ENCODE measurements around the gene ANAPC2. TPM values are rescaled to one million over a fixed set of nuclear protein-coding genes. Genes with fewer than 3 reads are reported as not detected.

The ANAPC2 gene
- total and polyA plus RNA-seq, 5 donors from 2014 or later, result 7.5 to 127 (median 8.0) TPM

DNA sequence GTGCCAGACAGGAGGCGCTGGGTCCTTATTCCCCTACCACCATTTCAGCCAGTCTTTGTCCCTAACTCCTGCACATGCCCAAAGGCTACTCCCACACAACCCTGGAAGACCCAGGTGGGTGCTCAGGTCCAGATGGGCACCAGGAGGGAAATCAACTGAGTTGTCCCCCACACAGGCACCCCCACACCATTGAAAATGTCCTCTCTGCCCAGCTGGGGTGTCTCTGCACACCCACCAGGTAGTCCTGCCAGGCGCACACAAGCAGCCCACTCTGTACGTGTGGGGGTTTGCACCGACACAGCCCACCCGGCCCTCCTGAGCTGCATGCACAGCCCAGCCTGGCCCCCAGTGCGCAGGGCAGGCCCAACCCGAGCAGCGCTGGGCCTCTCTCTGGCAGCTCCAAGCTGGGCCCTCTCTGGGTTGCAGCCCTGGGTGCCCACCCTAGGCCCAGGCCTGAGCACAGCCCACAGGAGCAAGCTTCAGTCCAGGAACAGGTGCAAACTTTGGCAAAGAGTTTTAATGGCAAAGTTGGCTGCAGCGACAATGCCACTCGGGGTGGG lies 31.5 kb upstream of the ANAPC2 start:
- H3K36me3 ChIP-seq (ENCODE audit: control insufficient read depth, insufficient read depth, low read length), result no peaks in the 10 kb centered on the region
- no peaks in the 10 kb centered on the region for H3K36me3 Mint-ChIP-seq
- no peak for ATAC-seq (ENCODE audit: low read depth in 2 of 2)
- no peaks in the 10 kb centered on the region for H3K9me3 ChIP-seq (ENCODE audit: control insufficient read depth in 2 of 2, low read length in 2 of 2)
- no peak overlapping the region for H3K27ac ChIP-seq (ENCODE audit: insufficient read depth, low read length, poor library complexity, severe bottlenecking)
- DNase-seq, result no peak
- H3K4me3 Mint-ChIP-seq, result peak overlapping the region in 3 of 4 donors; percentile 11 to 46 (median 25)
- H3K4me3 ChIP-seq (ENCODE audit: low read depth, low read length), result no peak overlapping the region
- no peaks in the 10 kb centered on the region for H3K27me3 Mint-ChIP-seq
- H3K27me3 ChIP-seq (ENCODE audit: control insufficient read depth, insufficient read depth, low read length), result no peaks in the 10 kb centered on the region
- H3K9me3 Mint-ChIP-seq, result no peaks in the 10 kb centered on the region
- H3K4me1 Mint-ChIP-seq, result peaks cover 0 to 10% (median 3%) of the 10 kb centered on the region in 4 donors
- peaks cover 17% of the 10 kb centered on the region for H3K4me1 ChIP-seq (ENCODE audit: control insufficient read depth, insufficient read depth, low read length, poor library complexity, severe bottlenecking)
- H3K27ac Mint-ChIP-seq, result no peak overlapping the region

- no peak overlapping the region for H3K4me3 Mint-ChIP-seq
- Histone ChIP-seq H3K9me3 (ENCODE audit: control insufficient read depth in 2 of 2, low read length in 2 of 2) (no peaks in the 10 kb centered on the region), H3K4me3 (ENCODE audit: low read depth, low read length) (no peak overlapping the region), H3K4me1 (ENCODE audit: control insufficient read depth, insufficient read depth, low read length, poor library complexity, severe bottlenecking) (peaks cover 13% of the 10 kb centered on the region), H3K36me3 (ENCODE audit: control insufficient read depth, insufficient read depth, low read length) (no peaks in the 10 kb centered on the region), H3K27ac (ENCODE audit: insufficient read depth, low read length, poor library complexity, severe bottlenecking) (no peak overlapping the region), H3K27me3 (ENCODE audit: control insufficient read depth, insufficient read depth, low read length) (no peaks in the 10 kb centered on the region)
- peaks cover 0 to 6% (median 3%) of the 10 kb centered on the region in 4 donors for H3K4me1 Mint-ChIP-seq
- H3K36me3 Mint-ChIP-seq, result no peaks in the 10 kb centered on the region
- no peak for DNase-seq
- no peak for ATAC-seq (ENCODE audit: low read depth in 2 of 2)
- H3K9me3 Mint-ChIP-seq, result no peaks in the 10 kb centered on the region
- H3K27ac Mint-ChIP-seq, result no peak overlapping the region
- H3K27me3 Mint-ChIP-seq, result no peaks in the 10 kb centered on the region
Measured at GRCh38 chr9:137218754-137219271, 30.5 kb upstream of the ANAPC2 start.

DNA sequence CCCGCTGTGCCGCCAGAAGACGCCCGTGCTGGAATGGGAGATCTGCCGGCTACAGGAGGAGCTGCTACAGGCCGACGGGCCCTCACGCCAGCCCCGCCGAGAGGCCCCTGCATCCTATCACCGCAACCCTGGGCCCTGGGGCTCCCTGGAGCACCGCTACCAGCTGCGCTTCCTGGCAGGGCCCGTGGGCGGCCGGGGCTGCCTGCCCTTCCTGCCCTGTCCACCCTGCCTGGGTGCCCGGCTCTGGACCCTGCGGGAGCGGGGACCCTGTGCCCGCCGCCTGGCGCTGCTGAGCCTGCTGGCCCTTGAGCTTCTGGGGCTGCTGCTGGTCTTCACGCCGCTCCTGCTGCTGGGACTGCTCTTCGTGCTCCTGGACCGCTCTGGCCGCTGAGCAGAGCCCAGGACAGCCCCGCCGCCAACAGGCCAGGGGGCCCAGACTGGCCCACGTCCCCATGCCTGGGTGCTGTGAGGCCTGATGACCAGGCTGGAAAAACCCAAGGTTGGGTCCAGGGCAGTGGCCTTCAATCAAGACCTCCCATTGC lies 29.9 kb upstream of the ANAPC2 start:
- Histone ChIP-seq H3K4me1 (ENCODE audit: control insufficient read depth, insufficient read depth, low read length, poor library complexity, severe bottlenecking) (peaks cover 10% of the 10 kb centered on the region), H3K4me3 (ENCODE audit: low read depth, low read length) (no peak overlapping the region), H3K36me3 (ENCODE audit: control insufficient read depth, insufficient read depth, low read length) (no peaks in the 10 kb centered on the region), H3K27ac (ENCODE audit: insufficient read depth, low read length, poor library complexity, severe bottlenecking) (no peak overlapping the region), H3K9me3 (ENCODE audit: control insufficient read depth in 2 of 2, low read length in 2 of 2) (no peaks in the 10 kb centered on the region), H3K27me3 (ENCODE audit: control insufficient read depth, insufficient read depth, low read length) (no peaks in the 10 kb centered on the region)
- no peak for DNase-seq
- no peaks in the 10 kb centered on the region for H3K36me3 Mint-ChIP-seq
- no peak for ATAC-seq (ENCODE audit: low read depth in 2 of 2)
- no peaks in the 10 kb centered on the region for H3K27me3 Mint-ChIP-seq
- H3K4me1 Mint-ChIP-seq, result peaks cover 0 to 6% (median under 1%) of the 10 kb centered on the region in 4 donors
- H3K9me3 Mint-ChIP-seq, result no peaks in the 10 kb centered on the region
- H3K27ac Mint-ChIP-seq, result no peak overlapping the region
- H3K4me3 Mint-ChIP-seq, result no peak overlapping the region

GRCh38 chr9:137217276-137218211 lies 29.2 kb upstream of the ANAPC2 start:
- no peak overlapping the region for H3K27ac ChIP-seq (ENCODE audit: insufficient read depth, low read length, poor library complexity, severe bottlenecking)
- no peaks in the 10 kb centered on the region for H3K27me3 ChIP-seq (ENCODE audit: control insufficient read depth, insufficient read depth, low read length)
- H3K4me1 Mint-ChIP-seq, result no peaks in the 10 kb centered on the region
- DNase-seq, result no peak
- no peak overlapping the region for H3K4me3 ChIP-seq (ENCODE audit: low read depth, low read length)
- H3K4me3 Mint-ChIP-seq, result peak overlapping the region in 1 of 4 donors; percentile 47
- H3K36me3 ChIP-seq (ENCODE audit: control insufficient read depth, insufficient read depth, low read length), result no peaks in the 10 kb centered on the region
- H3K4me1 ChIP-seq (ENCODE audit: control insufficient read depth, insufficient read depth, low read length, poor library complexity, severe bottlenecking), result peaks cover 4% of the 10 kb centered on the region
- no peaks in the 10 kb centered on the region for H3K27me3 Mint-ChIP-seq
- H3K27ac Mint-ChIP-seq, result no peak overlapping the region
- no peaks in the 10 kb centered on the region for H3K9me3 Mint-ChIP-seq
- ATAC-seq (ENCODE audit: low read depth in 2 of 2), result no peak
- H3K36me3 Mint-ChIP-seq, result no peaks in the 10 kb centered on the region
- H3K9me3 ChIP-seq (ENCODE audit: control insufficient read depth in 2 of 2, low read length in 2 of 2), result no peaks in the 10 kb centered on the region

DNA sequence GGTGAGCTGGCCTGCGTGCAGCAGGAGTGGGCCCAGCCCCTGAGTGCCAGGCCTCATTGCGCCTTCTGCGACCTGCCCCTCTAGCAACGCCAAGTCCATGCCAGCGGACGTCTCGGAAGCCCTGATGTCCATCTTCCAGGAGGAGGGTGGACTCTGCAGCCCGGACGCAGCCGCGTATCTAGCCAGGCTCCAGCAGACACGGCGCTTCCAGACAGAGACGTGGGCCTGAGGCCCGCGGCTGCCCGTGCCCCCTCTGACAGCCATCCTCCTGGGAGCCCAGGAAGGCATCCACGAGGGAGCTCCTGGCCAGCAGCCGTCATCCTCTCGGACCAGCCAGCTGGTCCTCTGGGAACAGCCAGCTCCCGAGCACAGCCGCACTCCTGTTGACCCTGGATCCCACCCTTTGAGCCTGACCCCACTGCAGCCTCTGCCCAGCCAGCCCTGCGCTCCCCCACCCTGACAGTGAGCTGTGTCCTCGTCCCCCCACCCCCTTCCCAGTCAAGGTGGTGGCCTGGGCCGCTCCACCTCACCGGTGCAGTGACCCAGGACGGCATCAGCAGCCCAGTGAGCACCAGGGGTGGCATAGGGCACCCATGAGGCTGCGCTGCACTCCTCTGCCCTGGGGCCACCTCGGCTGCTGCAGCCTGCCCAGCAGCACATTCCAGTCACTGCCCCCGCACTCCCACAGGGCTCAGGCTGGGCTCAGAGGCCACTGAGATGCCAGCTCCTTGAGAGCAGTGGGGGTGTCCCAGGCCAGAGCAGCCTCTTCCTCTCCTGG lies 28.0 kb upstream of the ANAPC2 start:
- no peak overlapping the region for H3K27ac ChIP-seq (ENCODE audit: insufficient read depth, low read length, poor library complexity, severe bottlenecking)
- DNase-seq (no peak), ATAC-seq (ENCODE audit: low read depth in 2 of 2) (no peak)
- H3K36me3 ChIP-seq (ENCODE audit: control insufficient read depth, insufficient read depth, low read length), result no peaks in the 10 kb centered on the region
- Mint-ChIP-seq H3K9me3 (peaks cover 0 to under 1% (median 0%) of the 10 kb centered on the region in 7 donors), H3K4me3 (no peak overlapping the region), H3K36me3 (no peaks in the 10 kb centered on the region), H3K27me3 (no peaks in the 10 kb centered on the region), H3K4me1 (no peaks in the 10 kb centered on the region), H3K27ac (no peak overlapping the region)
- H3K9me3 ChIP-seq (ENCODE audit: control insufficient read depth in 2 of 2, low read length in 2 of 2), result no peaks in the 10 kb centered on the region
- H3K4me1 ChIP-seq (ENCODE audit: control insufficient read depth, insufficient read depth, low read length, poor library complexity, severe bottlenecking), result no peaks in the 10 kb centered on the region
- no peaks in the 10 kb centered on the region for H3K27me3 ChIP-seq (ENCODE audit: control insufficient read depth, insufficient read depth, low read length)
- H3K4me3 ChIP-seq (ENCODE audit: low read depth, low read length), result no peak overlapping the region

DNA sequence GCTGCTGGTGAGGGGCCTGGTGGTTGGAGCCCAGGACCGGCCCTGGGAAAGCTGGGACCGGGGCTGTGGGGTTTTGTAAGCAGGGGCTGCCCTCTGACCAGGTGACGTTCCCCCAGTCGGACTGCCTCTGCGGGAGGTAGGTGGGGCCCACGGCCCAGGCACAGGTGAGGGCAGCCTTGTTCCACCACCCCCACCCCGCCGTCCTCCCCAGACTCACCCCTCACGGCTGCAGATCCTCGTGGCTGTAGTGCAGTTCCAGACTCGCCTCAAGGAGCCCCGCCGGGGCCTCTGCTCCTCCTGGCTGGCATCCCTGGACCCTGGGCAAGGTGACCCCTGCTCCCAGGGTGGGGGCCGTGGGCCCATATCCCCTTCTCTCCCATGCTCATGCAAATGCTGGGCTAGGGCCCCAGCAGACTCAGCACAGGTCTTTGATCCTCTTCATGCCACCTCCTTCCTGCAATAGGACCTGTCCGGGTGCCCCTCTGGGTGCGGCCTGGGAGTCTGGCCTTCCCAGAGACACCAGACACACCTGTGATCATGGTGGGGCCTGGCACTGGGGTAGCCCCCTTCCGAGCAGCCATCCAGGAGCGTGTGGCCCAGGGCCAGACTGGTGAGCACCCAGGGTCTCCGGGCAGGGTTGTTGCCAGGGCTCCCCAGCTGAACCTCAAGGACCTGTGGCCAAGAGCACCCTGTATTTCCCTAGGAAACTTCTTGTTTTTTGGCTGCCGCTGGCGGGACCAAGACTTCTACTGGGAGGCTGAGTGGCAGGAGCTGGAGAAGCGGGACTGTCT lies 27.0 kb upstream of the ANAPC2 start:
- Histone ChIP-seq H3K4me1 (ENCODE audit: control insufficient read depth, insufficient read depth, low read length, poor library complexity, severe bottlenecking) (no peaks in the 10 kb centered on the region), H3K27ac (ENCODE audit: insufficient read depth, low read length, poor library complexity, severe bottlenecking) (no peak overlapping the region), H3K27me3 (ENCODE audit: control insufficient read depth, insufficient read depth, low read length) (no peaks in the 10 kb centered on the region), H3K9me3 (ENCODE audit: control insufficient read depth in 2 of 2, low read length in 2 of 2) (no peaks in the 10 kb centered on the region), H3K36me3 (ENCODE audit: control insufficient read depth, insufficient read depth, low read length) (peaks cover 3% of the 10 kb centered on the region), H3K4me3 (ENCODE audit: low read depth, low read length) (no peak overlapping the region)
- Mint-ChIP-seq H3K9me3 (peaks cover 0 to 1% (median 0%) of the 10 kb centered on the region in 7 donors), H3K27me3 (no peaks in the 10 kb centered on the region), H3K36me3 (no peaks in the 10 kb centered on the region), H3K27ac (no peak overlapping the region), H3K4me1 (peaks cover 0 to 2% (median 0%) of the 10 kb centered on the region in 4 donors), H3K4me3 (no peak overlapping the region)
- ATAC-seq (ENCODE audit: low read depth in 2 of 2) (no peak), DNase-seq (no peak)

GRCh38 chr9:137214620-137215019 lies 26.3 kb upstream of the ANAPC2 start:
- Mint-ChIP-seq H3K27ac (no peak overlapping the region), H3K4me1 (peaks cover 0 to 2% (median 0%) of the 10 kb centered on the region in 4 donors), H3K9me3 (peaks cover 0 to 1% (median 0%) of the 10 kb centered on the region in 7 donors), H3K27me3 (no peaks in the 10 kb centered on the region), H3K36me3 (no peaks in the 10 kb centered on the region), H3K4me3 (peak overlapping the region in 1 of 4 donors; percentile 56)
- Histone ChIP-seq H3K4me3 (ENCODE audit: low read depth, low read length) (no peak overlapping the region), H3K9me3 (ENCODE audit: control insufficient read depth in 2 of 2, low read length in 2 of 2) (no peaks in the 10 kb centered on the region), H3K4me1 (ENCODE audit: control insufficient read depth, insufficient read depth, low read length, poor library complexity, severe bottlenecking) (no peaks in the 10 kb centered on the region), H3K36me3 (ENCODE audit: control insufficient read depth, insufficient read depth, low read length) (peaks cover 5% of the 10 kb centered on the region), H3K27ac (ENCODE audit: insufficient read depth, low read length, poor library complexity, severe bottlenecking) (no peak overlapping the region), H3K27me3 (ENCODE audit: control insufficient read depth, insufficient read depth, low read length) (no peaks in the 10 kb centered on the region)
- ATAC-seq (ENCODE audit: low read depth in 2 of 2), result no peak
- DNase-seq, result no peak
